22Rv1 (cell line): Measurements from ENCODE around the gene RAP1GAP.

ENCODE experiments used
- ZFX ChIP-seq: fragments of 450-650 bp; IDR thresholded peaks from 2 replicates; pipeline ENCODE4 v1.6.1; 2017; ENCODE audit warnings: antibody characterized with exemption, borderline replicate concordance
- TF ChIP-seq, protein P1 (sequence below): fragments of 450-650 bp; IDR thresholded peaks from 2 replicates; pipeline ENCODE4 v1.5.1; 2017; ENCODE audit warnings: mild to moderate bottlenecking

DNA sequence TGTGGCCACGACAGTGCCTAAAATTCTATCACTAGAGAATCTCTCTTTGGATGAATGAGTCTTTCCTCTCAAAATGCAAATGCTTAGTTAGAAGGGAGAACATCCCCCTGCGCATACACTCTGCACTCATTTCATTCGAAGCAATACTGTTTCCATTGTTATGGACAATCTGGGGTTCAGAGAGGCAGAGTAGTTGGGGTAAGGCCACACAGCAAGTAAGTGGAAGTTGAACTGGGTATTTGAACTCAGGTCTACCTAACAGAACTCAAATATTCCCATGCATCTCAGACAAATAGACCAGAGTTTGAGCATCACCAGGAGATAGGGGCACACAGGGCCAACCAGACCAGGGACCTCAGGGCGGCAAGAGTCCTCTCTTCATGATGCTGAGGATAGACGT lies 25.5 kb downstream of the RAP1GAP start:
- TF ChIP-seq, protein P1, sequence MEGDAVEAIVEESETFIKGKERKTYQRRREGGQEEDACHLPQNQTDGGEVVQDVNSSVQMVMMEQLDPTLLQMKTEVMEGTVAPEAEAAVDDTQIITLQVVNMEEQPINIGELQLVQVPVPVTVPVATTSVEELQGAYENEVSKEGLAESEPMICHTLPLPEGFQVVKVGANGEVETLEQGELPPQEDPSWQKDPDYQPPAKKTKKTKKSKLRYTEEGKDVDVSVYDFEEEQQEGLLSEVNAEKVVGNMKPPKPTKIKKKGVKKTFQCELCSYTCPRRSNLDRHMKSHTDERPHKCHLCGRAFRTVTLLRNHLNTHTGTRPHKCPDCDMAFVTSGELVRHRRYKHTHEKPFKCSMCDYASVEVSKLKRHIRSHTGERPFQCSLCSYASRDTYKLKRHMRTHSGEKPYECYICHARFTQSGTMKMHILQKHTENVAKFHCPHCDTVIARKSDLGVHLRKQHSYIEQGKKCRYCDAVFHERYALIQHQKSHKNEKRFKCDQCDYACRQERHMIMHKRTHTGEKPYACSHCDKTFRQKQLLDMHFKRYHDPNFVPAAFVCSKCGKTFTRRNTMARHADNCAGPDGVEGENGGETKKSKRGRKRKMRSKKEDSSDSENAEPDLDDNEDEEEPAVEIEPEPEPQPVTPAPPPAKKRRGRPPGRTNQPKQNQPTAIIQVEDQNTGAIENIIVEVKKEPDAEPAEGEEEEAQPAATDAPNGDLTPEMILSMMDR: no peak
- no peak for TF ChIP-seq ZFX
